ENCODE data around the gene PPFIBP2.

DNA sequence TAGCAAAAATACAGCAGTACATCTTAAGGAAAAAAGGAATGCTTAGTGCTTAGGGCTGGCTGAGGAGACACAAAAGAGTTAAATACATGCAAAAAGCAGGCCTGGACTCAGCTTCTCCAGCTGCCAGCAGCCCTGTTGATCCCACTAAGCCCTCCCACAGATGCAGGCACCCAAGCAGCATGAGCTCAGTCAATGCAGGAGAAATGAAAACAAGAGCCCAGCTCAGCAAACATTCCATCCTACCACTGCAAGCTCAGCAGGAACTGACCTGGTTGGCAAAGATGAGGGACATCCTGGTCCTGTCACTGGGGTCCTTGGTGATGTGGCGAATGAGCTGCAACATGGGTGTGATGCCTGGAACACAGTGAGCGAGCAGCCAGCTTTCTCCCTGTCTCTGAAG is 153.7 kb downstream of the PPFIBP2 start:
- TF ChIP-seq CTCF (IDR thresholded peaks at IDR 0.05) = no peak
- TF ChIP-seq POLR2A (IDR thresholded peaks at IDR 0.05) = no peak

Data from esophagus squamous epithelium (tissue), 4 donors.